Cortex of kidney (tissue), 1 donor: Measurements from ENCODE around the gene BAIAP2.
"Not testable (repeated sequence)": the region's sequence is repeated elsewhere in the genome, so short reads cannot be mapped to it uniquely, and the experiment has no call there.

Source experiments
- DNase-seq: peaks from one replicate; lab custom pipeline; 2025; lab: John Stamatoyannopoulos, UW

Gene BAIAP2

DNA sequence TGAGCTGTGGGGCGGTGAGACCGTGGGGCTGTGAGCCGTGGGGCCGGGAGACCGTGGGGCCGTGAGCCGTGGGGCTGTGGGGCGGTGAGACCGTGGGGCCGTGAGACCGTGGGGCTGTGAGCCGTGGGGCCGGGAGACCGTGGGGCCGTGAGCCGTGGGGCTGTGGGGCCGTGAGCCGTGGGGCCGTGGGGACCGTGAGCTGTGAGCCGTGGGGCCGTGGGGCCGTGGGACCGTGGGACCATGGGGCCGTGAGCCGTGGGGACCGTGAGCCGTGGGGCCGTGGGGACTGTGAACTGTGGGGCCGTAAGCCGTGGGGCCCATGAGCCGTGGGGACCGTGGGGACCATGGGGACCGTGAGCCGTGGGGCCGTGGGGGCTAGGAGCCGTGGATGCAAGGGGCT, 105.7 kb downstream of the BAIAP2 start:
- DNase-seq, result no peak

DNA sequence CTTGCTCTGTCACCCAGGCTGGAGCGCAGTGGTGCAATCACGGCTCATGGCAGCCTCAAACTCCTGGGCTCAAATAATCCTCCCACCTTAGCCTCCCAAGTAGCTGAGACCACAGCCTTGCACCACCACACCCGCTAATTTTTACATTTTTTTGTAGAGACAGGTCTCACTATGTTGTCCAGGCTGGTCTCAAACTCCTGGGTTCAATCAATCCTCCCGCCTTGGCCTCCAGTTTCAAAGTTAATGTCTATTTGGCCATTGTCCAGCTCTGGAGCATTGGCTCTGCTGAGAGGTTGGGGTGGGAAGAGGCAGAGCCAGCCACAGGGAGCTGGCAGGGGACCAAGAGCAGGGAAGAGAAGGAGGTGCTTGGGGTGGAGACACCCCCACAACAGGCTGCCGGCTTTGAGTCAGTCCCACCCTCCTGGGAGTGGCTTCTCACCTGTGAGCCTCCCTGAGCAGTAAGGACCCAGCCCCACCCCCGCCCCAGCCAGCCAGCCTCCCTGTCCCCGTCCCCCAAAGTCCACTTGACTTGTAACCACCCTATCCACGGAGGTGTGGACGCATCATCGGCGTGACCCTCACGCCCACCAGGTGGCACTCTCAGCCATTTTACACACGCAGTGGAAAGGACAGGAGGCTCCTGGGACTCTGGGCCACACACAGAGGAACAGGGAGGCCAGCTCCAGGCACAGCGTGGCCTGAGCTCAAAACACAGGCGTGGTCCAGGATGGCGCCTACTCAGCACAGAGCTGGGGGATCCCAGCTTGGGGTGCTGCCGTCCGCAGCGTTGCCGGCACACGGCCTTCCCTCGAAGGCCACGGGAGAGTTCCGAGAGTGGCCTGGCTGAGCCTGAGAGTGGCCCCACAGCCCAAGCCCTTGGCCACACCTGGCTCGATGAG, 107.6 kb downstream of the BAIAP2 start:
- no peak for DNase-seq

DNA sequence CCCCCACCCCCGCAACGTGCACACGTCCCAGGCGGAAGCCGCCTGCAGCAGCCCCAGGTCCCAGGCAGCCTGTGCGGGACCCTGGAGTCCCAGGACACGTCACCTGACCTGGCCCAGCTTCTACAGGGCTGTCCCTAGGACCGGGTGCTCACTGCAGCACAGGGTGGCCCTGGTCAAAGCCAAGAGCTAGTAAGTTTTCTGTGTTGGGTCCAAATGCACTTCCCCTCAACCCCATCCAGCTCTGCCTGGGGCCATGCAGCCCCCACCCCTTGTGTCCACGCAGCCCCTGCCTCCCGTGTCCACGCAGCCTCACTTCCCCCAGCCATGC, 108.2 kb downstream of the BAIAP2 start:
- no peak for DNase-seq

DNA sequence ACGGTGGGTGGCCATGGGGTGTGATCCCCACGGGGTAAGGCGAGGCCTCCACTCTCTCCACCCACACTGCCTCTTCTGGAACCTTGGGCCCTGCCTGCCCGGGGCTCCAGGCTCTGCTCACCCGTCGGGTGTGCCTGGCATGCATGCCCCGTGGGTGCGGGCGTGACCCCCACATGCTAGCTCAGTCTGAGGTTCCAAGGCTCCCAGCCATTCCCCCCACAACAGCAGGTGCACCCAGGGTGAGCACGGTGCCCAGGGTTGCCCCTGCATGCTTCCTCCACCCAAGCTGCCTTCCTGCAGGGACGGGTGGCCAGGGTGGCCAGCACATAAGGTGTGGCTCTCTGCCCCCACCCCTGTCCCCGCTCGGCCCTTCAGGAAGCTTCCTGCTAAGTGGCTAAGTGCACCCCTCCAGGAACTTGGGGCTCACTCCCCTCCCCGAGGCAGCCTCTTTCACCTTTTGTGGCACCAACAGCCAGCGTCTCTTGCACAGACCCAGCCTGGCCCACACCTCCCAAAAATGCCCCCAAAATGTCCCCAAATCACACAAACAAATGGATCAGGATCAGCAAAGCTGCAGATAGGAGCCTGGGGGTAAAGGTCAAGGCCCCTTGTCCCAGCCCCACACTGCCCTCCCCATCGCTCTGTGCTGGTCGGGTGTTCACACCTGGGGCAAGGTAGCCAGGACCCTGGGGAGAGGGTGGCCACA, 108.9 kb downstream of the BAIAP2 start:
- no peak for DNase-seq

GRCh38 chr17:81144423-81144781, 109.5 kb downstream of the BAIAP2 start:
- DNase-seq, result no peak

GRCh38 chr17:81146208-81146607, 111.3 kb downstream of the BAIAP2 start:
- DNase-seq, result not testable (repeated sequence)

- DNase-seq, result no peak
These were observed 112.8 kb downstream of the BAIAP2 start for GRCh38 chr17:81147701-81148100.

- DNase-seq, result no peak
These were observed 113.6 kb downstream of the BAIAP2 start for GRCh38 chr17:81148571-81148970.

- DNase-seq, result no peak
These were observed 114.1 kb downstream of the BAIAP2 start for GRCh38 chr17:81148986-81149533.

- DNase-seq, result no peak
These were observed 115.6 kb downstream of the BAIAP2 start for GRCh38 chr17:81150377-81151077.

DNA sequence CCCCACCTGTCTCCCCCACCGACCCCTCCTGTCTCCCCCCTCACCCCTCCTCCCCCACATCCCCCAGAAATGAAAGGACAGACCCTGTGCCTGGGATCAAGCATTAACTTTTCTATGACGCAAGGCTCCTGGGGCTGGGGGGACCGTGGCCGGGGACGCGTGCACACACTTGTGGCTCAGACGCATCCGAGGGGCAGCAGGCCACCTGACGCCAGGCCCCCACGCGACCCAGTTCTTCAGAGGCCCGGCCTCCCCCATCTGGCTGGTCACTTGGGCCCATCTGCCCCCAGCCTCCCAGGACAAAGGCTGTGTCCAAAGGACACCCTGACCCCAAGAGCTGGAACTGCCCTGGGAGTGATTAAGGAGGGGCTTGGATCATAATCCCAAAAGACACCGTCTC, 116.3 kb downstream of the BAIAP2 start:
- no peak for DNase-seq

DNA sequence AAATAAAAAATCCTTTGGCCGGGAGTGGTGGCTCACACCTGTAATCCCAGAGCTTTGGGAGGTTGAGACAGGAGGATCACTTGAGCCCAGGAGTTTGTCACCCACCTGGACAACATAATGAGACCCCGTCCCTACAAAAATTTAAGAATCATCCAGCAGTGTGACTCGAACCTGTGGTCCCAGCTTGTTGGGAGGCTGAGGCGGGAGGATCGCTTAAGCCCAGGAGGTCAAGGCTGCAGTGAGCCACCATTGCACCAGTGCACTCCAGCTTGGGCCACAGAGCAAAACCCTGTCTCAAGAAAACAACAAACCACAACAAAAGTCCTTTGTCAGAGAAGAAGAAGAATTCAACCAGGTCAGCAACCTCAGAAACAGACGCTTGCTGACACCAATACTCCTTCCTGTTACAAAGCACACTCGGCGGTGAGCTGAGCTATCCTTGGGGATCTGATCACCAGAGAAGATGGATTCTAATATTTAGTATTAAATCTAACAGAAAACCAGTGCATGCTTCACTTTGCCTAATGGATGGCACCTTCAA, 117.4 kb downstream of the BAIAP2 start:
- DNase-seq, result no peak

- no peak for DNase-seq
These were observed 118.4 kb downstream of the BAIAP2 start for GRCh38 chr17:81153340-81153803.

- not testable (repeated sequence) for DNase-seq
These were observed 119.1 kb downstream of the BAIAP2 start for GRCh38 chr17:81154016-81154415.

DNA sequence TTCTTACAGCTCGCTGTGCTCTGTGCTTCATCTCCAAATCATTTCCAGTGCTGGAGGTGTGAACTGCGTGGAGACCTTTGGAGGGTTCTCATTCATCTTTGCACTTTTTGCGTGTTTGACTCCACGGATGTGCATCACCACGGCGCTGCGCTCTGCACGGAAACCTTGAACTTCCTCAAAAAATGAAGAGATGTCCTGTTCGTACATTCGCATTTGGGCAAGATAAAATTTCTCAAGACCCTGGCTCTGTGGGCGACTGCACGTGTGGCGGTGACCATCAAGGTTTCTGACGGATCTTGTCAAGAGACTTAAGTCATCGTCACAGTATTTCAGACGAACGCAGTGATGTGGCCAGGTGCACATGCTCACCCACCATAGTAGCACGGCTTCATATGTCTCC, 120.0 kb downstream of the BAIAP2 start:
- no peak for DNase-seq

- no peak for DNase-seq
These were observed 122.2 kb downstream of the BAIAP2 start for GRCh38 chr17:81156866-81157805.

GRCh38 chr17:81157848-81158687, 123.1 kb downstream of the BAIAP2 start:
- DNase-seq, result no peak

- no peak for DNase-seq
These were observed 124.0 kb downstream of the BAIAP2 start for GRCh38 chr17:81158688-81159590.
